PFSK-1 (cell line): ENCODE results near the gene NPIPB2.

ENCODE experiments used
- FOXP2 ChIP-seq: optimal IDR thresholded peaks from 2 replicates; pipeline ENCODE3; 2011; ENCODE audit warnings: borderline replicate concordance, control low read depth, inconsistent platforms; ENCODE audit not compliant: insufficient read depth; ENCODE audit errors: extremely low read length, extremely low read depth
- POLR2AphosphoS5 ChIP-seq: IDR thresholded peaks from 2 replicates; pipeline ENCODE4 v1.6.1; 2012; ENCODE audit warnings: low read depth, mild to moderate bottlenecking, control low read depth, low read length, moderate library complexity
- REST ChIP-seq, 2 experiments: IDR thresholded peaks; 2 replicates each; pipeline versions ENCODE4 v1.6.1 to v1.8.0; 2011 to 2012; ENCODE audit warnings: low read depth in 2 of 2, low read length in 2 of 2, control low read depth in 1 of 2, inconsistent platforms in 1 of 2, mild to moderate bottlenecking in 1 of 2, moderate library complexity in 1 of 2; ENCODE audit not compliant: insufficient read depth in 1 of 2
- SIN3A ChIP-seq: IDR thresholded peaks from 2 replicates; pipeline ENCODE4 v1.6.1; 2012; ENCODE audit warnings: mild to moderate bottlenecking, low read length, moderate library complexity, borderline replicate concordance; ENCODE audit not compliant: insufficient read depth
- TAF1 ChIP-seq: IDR thresholded peaks from 2 replicates; pipeline ENCODE4 v1.6.1; 2012; ENCODE audit warnings: low read length, control low read depth, borderline replicate concordance; ENCODE audit not compliant: insufficient read depth

The NPIPB2 gene

DNA sequence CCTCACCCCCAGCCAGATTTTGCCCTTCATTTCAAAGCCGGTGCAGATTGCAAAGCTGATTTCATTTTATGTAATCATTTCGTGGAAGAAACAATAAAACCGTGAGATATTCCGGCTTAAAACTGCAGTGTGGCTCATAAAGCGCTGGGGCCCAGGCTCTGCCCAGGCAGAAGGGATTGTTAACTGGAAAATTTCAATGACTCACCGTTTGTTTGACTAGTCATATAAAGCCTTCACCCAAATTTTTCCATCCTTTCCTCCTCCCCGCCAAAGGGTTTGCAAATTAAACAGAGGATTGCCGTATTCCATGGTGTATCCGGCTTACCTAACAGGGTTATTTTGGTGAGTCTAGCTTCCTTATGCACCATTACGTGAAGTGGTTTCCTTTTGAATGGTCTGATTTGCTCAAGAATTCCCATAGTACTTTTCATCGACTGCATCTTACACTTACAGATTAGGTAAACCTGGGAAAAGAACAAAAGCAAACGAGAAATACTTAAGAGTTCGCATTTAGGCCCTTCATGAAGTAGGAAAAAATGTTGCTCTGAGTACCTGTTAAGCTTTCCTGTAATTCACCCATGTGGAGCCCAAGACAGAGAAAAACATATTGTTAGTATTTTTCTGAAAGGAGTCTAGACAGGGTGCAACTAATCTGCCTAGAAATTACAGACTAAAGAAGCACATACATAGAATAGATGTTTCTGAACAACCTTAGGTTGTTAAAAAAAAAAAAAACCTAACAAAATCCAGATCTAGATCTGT is 25.1 kb downstream of the NPIPB2 start:
- no peak for TF ChIP-seq REST (IDR thresholded peaks at IDR 0.05; ENCODE audit: insufficient read depth in 1 of 2, low read depth in 2 of 2, low read length in 2 of 2)
- TF ChIP-seq POLR2AphosphoS5: no peak
- no peak for TF ChIP-seq TAF1
- TF ChIP-seq FOXP2: no peak
- TF ChIP-seq SIN3A: no peak

- TF ChIP-seq FOXP2 (peak; percentile 51), SIN3A (0 out of 2 replicates have a peak, but pooled peaks have one; percentile 4), POLR2AphosphoS5 (peak; percentile 88), TAF1 (0 out of 2 replicates have a peak, but pooled peaks have one; percentile 57), REST (IDR thresholded peaks at IDR 0.05; ENCODE audit: insufficient read depth in 1 of 2, low read depth in 2 of 2, low read length in 2 of 2) (no peak)
Observed at GRCh38 chr16:11915644-11916523, 26.0 kb downstream of the NPIPB2 start, which contains the start of gene GSPT1. Gene GSPT1 (minus strand): TSS chr16:11915956. CDS start chr16:11915720, 236 bp downstream.

- no peak for TF ChIP-seq REST (IDR thresholded peaks at IDR 0.05; ENCODE audit: insufficient read depth in 1 of 2, low read depth in 2 of 2, low read length in 2 of 2)
Observed at GRCh38 chr16:11915114-11915643, 26.7 kb downstream of the NPIPB2 start.

DNA sequence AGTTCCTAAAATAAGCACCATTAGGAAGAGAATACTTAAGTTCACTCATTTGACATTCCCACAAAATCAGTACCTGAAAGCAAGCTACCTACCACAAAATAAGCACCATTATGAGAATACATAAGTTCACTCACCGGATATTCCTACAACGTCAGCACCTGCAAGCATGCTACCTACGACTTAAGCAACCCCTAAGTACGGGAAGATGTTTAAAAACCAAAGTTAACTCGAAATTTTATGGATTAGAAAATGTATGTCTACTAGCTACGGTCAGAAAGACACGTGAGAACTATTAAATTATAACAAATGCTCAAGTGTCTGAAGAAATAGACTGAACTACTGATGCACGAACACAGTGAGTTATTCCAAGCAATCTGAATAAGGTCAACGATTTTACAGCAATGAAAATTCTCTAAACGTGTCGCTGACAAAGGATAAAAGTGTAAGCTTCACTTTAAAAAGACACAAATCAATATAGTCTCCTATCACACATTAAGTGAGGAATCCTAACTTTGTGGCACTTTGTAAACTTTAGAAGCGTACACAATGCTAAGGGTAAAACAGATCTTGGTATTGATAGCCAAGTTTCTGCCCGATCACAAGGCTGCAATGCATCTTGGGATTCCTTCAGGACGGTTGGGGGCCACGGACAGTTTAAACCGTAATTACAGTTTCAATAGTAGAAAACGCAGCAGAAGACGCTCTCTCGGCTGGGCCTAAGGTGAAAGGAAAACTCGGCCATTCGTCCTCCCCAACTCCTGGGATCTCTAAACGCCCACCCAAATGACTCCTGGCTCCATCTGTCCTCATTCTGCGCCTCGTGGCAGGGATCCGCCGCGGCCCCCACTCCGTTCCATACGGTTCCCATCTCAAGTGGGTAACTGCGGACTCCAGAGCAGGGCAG is 27.4 kb downstream of the NPIPB2 start:
- TF ChIP-seq SIN3A (no peak), REST (IDR thresholded peaks at IDR 0.05; ENCODE audit: insufficient read depth in 1 of 2, low read depth in 2 of 2, low read length in 2 of 2) (no peak), TAF1 (no peak), POLR2AphosphoS5 (no peak), FOXP2 (no peak)
